T-helper 1 cell (primary cell): ENCODE data around the gene MAP3K20.
"Not testable (repeated sequence)": the region's sequence is repeated elsewhere in the genome, so short reads cannot be mapped to it uniquely, and the experiment has no call there.

Experiments
- DNase-seq, 5 donors: peaks; one replicate each; pipeline ENCODE4 v3.0.0-alpha.2; 2012 to 2020

Gene MAP3K20

GRCh38 chr2:173126819-173127218 lies 51.2 kb downstream of the MAP3K20 start:
- no peak for DNase-seq

DNA sequence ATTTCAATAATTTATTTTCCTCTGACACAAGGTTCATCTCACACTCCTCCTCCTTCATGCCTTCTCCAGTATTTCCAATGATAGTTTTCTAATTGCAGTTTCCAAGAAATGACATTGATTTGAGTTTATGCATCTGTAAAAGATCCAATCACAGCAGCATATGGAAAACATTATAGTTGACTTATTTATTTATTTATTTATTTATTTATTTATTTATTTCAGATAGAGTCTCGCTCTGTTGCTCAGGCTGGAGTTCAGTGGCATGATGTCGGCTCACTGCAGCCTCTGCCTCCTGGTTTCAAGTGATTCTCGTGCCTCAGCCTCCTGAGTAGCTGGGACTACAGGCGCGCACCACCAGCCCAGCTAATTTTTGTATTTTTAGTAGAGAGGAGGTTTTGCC lies 52.5 kb downstream of the MAP3K20 start:
- not testable (repeated sequence) for DNase-seq

DNA sequence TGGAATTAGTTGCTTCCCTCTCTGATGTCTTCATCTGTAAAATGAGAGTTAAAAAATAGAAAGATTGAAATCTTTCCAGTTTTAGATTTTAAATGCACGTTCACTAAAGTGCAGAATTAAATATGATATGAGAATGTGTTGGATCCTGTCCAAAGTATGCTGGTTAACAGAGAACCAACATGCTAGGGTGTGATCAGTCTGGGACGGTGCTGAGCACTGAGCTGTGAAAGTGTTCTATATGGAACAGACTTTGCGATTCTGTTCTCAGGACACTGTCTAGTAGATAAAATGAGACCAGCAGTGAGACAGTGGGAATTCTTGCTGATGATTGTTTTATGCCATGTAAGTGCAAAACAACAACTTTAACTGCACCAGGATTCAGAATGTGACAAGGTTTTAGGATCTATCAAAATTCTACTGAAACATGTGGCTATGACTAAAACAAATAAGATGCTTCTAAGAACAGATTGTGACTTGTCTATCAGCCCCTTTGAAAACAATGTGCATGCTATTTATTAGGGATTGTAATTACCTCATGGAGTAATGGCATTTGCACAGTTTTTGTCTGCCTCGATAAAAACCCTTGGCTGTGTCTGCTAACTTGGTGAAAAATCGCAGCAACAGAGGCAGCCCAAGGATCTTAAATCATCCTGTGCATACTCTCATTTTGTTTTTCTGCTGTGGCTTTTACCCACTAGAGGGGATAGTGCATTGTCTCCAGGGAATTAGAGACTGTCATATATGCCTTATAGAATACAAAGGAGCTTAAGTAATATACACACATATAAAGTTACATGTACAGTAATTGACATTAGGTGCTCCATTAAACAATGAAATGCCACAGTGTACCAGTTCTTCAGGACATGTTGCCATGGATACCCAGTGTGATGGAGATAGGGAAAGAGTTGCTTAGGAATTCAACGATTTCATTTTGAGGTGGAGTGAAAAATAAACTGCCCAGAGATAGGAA lies 55.1 kb downstream of the MAP3K20 start:
- DNase-seq, result no peak

GRCh38 chr2:173132531-173132930 lies 56.9 kb downstream of the MAP3K20 start:
- DNase-seq, result no peak

GRCh38 chr2:173134703-173135102 lies 59.1 kb downstream of the MAP3K20 start:
- DNase-seq, result peak in 1 of 5 donors; percentile 53

- DNase-seq, result no peak
Measured at GRCh38 chr2:173136067-173136466, 60.4 kb downstream of the MAP3K20 start.

- peak in 1 of 5 donors; percentile 24 for DNase-seq
Measured at GRCh38 chr2:173136599-173136998, 61.0 kb downstream of the MAP3K20 start.

GRCh38 chr2:173137610-173138009 lies 62.0 kb downstream of the MAP3K20 start:
- no peak for DNase-seq

DNA sequence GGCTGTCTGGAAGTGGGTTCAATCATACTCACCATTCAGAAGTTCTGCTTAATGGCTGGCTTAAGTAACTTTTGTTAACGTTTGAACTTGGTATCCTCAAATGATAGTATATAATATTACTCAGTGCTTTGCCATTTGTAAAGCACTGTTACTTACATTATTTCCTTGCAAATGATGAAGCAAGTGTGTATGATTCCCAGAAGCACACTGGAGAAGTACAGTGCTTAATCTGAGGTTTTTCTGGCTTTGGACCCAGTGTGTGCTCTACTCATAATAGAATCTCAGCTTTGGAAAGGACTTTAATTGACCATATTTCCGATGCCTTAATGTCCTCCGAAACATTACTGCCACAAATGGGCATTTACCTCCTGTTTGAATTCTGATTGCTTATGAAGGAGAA lies 63.3 kb downstream of the MAP3K20 start:
- DNase-seq, result no peak

GRCh38 chr2:173141666-173142065 lies 66.0 kb downstream of the MAP3K20 start:
- DNase-seq, result no peak

GRCh38 chr2:173145454-173145853 lies 69.8 kb downstream of the MAP3K20 start:
- peak in 1 of 5 donors; percentile 26 for DNase-seq

- DNase-seq, result no peak
Measured at GRCh38 chr2:173146590-173146989, 70.9 kb downstream of the MAP3K20 start.

GRCh38 chr2:173148520-173148919 lies 72.9 kb downstream of the MAP3K20 start:
- DNase-seq, result no peak

DNA sequence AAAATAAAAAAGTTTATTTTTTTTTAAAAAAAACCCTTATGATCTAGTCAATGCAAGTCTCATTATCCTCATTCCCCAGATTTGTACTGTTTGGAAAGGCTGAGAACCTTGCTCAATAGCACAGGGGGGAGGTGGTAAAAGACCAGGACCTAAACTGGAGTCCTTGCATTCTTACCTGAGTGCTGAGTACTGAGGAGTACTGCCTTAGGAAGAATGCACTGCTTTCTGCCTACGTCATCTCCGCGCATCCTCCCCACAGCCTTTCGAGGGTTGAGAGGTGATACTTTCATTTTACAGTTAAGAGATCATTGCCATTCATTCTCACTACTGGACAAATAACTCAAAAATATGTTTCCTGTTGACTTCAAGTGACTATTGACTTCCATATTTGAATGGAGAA lies 73.8 kb downstream of the MAP3K20 start:
- DNase-seq, result peak; percentile 15 to 87 (median 22)

DNA sequence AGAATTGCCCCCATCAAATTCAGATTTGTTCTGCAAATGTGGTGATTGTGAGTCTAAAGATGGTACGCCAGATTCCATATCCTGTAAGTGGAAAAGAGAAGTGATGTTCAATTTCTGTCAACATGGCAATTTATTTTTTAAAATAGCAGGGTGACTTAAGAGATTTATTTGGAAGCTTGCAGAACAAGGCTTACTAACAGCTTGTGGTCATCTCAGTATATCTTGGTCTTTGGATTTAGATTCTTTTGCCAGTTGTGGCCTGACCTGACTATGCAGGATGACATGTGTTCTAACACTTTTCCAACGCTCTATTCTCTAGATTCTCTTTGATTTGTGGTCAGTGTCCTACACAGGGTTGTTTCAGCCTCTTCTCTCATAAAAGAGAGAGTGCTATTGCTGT lies 74.4 kb downstream of the MAP3K20 start:
- DNase-seq, result no peak

- no peak for DNase-seq
Measured at GRCh38 chr2:173150963-173151362, 75.3 kb downstream of the MAP3K20 start.

DNA sequence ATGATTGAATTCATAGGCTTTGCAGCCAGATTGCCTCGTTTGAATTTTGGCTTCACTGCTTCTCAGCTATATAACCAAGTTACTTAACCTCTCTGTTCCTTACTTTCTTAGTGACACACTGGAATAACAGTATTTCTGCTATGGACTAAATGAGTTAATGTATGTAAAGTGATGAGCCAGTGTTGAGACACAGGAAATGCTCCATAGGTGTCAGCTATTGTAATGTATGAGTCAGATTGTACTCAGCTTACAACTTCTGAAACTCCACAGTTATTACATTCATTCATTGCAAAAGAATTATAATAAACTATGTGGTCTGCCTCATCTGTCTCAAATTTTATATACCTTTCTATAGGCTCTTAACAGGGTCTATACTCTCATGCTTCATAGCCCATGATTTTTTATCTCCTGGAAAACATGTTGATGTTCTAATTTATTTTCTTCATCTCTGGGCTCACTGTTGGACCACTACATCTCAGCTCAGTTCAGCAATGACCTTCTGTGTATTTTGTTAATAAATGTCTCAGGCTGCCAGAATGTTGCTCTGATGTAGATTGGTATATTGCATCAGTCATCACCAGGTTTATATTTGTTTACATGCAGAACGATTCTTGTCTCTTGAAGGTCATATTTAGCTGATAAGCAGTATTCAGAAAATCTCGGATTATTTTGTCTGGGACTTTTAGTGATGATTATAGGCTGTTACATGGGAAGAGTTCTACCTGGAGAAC lies 76.2 kb downstream of the MAP3K20 start:
- peak in 1 of 5 donors; percentile 78 for DNase-seq

DNA sequence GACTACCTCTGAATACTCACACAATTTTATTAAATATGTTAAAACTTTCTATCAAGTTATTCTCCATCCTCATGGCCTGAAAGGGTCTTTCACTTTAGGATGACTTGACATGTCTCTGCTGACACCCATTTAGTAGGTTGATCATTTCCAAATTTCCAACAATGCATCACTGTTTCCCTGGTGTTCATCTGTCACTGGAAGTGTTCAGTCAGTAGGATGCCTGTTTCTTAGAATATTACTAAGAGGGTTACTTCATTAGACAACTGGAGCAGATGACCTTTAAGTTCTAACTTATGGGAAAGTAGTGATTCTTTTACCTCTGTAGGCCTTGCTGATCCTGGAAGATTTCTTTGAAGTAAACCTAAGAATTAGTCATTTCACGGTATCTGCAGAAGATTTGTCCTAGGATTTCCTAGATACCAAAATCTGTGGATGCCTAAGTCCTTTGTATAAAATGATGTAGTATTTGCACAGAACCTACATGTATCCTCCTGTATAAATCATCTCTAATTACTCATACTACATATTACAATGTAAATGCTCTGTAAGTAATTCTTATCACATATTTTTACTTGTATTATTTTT lies 77.7 kb downstream of the MAP3K20 start:
- no peak for DNase-seq

GRCh38 chr2:173157676-173158293 lies 82.1 kb downstream of the MAP3K20 start:
- DNase-seq, result no peak

GRCh38 chr2:173159791-173160463 lies 84.3 kb downstream of the MAP3K20 start:
- DNase-seq, result no peak

GRCh38 chr2:173160618-173161017 lies 85.0 kb downstream of the MAP3K20 start:
- no peak for DNase-seq

DNA sequence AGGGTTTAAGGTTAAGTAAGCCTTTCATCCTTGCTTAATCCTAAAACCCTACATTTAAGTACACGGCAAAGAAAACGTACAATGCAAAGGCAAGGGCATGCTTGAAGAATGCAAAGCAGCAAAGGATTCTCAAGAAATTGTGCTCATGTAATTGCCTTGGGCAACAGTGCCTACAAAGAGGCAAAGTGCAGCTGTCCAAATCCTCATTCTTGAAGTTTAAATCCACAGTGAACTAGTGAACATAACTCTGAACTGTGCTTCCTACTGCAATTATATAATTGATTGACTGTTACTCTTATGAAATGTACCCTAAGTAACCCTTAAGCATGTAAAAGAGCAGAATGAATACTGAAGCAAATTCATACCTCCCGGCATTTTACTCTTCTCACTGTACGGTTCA lies 85.4 kb downstream of the MAP3K20 start:
- DNase-seq, result no peak
